CD14-positive monocyte (primary cell): Measurements from ENCODE around the gene GNAT3. TPM values are rescaled to one million over a fixed set of nuclear protein-coding genes. Genes with fewer than 3 reads are reported as not detected.

Experiments
- DNase-seq, 3 donors: peaks; one replicate each; pipeline ENCODE4 v3.0.0-alpha.2; 2011 to 2022
- H2AFZ ChIP-seq: 2 replicates; pipeline ENCODE4 v1.6.0; 2012; ENCODE audit warnings: mild to moderate bottlenecking, low read depth, low read length, inconsistent platforms; ENCODE audit not compliant: insufficient read depth, poor library complexity, severe bottlenecking
- H3K27ac ChIP-seq, 2 donors: 1 replicate in 1 of 2; 2 replicates in 1 of 2; pipeline ENCODE4 v1.5.1; 2012 to 2013; ENCODE audit warnings: low read length in 2 of 2, control low read depth in 1 of 2, inconsistent platforms in 1 of 2, low read depth in 1 of 2, mild to moderate bottlenecking in 1 of 2
- H3K27me3 ChIP-seq, 2 donors: one replicate each; pipeline versions ENCODE4 v1.6.0 to v1.6.1; 2011 to 2013; ENCODE audit warnings: low read length in 2 of 2; ENCODE audit not compliant: control insufficient read depth in 2 of 2, insufficient read depth in 2 of 2
- H3K36me3 ChIP-seq, 2 donors: replicated peaks in 1 of 2; 1 replicate in 1 of 2; 2 replicates in 1 of 2; pipeline versions ENCODE4 v1.5.1 to v1.6.1; 2012 to 2013; ENCODE audit warnings: low read length in 2 of 2, control low read depth in 1 of 2, inconsistent platforms in 1 of 2, mild to moderate bottlenecking in 1 of 2; ENCODE audit not compliant: insufficient read depth in 2 of 2, control insufficient read depth in 1 of 2
- H3K4me1 ChIP-seq, 2 donors: 1 replicate in 1 of 2; 2 replicates in 1 of 2; pipeline versions ENCODE4 v1.5.1 to v1.6.1; 2012 to 2013; ENCODE audit warnings: low read length in 2 of 2, control low read depth in 1 of 2, inconsistent platforms in 1 of 2, mild to moderate bottlenecking in 1 of 2, moderate library complexity in 1 of 2; ENCODE audit not compliant: insufficient read depth in 2 of 2, control insufficient read depth in 1 of 2
- H3K4me2 ChIP-seq: replicated peaks from 2 replicates; pipeline ENCODE3; 2012; ENCODE audit warnings: low read length, moderate library complexity, mild to moderate bottlenecking; ENCODE audit not compliant: poor library complexity, severe bottlenecking; ENCODE audit errors: extremely low read depth
- H3K4me3 ChIP-seq, 3 experiments: fragments of 200-600 bp in 1 of 3; sonication (generic) in 1 of 3; replicated peaks in 1 of 3; 1 replicate in 2 of 3; 2 replicates in 1 of 3; pipeline ENCODE4 v1.5.1; 2011 to 2013; ENCODE audit warnings: low read length in 3 of 3, mild to moderate bottlenecking in 3 of 3, control low read depth in 2 of 3, low read depth in 2 of 3, inconsistent platforms in 1 of 3, moderate library complexity in 1 of 3
- H3K79me2 ChIP-seq: 2 replicates; pipeline ENCODE4 v1.6.0; 2012; ENCODE audit warnings: mild to moderate bottlenecking, control low read depth, inconsistent platforms, low read length, moderate library complexity; ENCODE audit not compliant: insufficient read depth
- H3K9ac ChIP-seq: 2 replicates; pipeline ENCODE4 v1.6.0; 2017; ENCODE audit warnings: low read length, mild to moderate bottlenecking; ENCODE audit not compliant: insufficient read depth, poor library complexity, severe bottlenecking
- H3K9me3 ChIP-seq, 2 donors: replicated peaks in 1 of 2; 1 replicate in 1 of 2; 2 replicates in 1 of 2; pipeline versions ENCODE4 v1.5.1 to v1.6.1; 2012 to 2013; ENCODE audit warnings: low read length in 2 of 2, control low read depth in 1 of 2; ENCODE audit not compliant: control insufficient read depth in 1 of 2, insufficient read depth in 1 of 2
- H4K20me1 ChIP-seq: 2 replicates; pipeline ENCODE4 v1.6.0; 2012; ENCODE audit warnings: mild to moderate bottlenecking, low read length, control low read depth, moderate library complexity; ENCODE audit not compliant: insufficient read depth
- H3K27ac Mint-ChIP-seq, 7 donors: one replicate each; pipeline ENCODE4 v1.8.0; 2020; ENCODE audit warnings: mild to moderate bottlenecking in 7 of 7, mixed read lengths in 7 of 7, moderate library complexity in 6 of 7, inconsistent platforms in 2 of 7
- H3K27me3 Mint-ChIP-seq, 3 donors: one replicate each; pipeline ENCODE4 v1.8.0; 2021 to 2022; ENCODE audit warnings: low read depth in 3 of 3, mild to moderate bottlenecking in 3 of 3, mixed read lengths in 3 of 3, moderate library complexity in 3 of 3, inconsistent platforms in 1 of 3
- H3K36me3 Mint-ChIP-seq, 2 donors: one replicate each; pipeline ENCODE4 v1.8.0; 2020; ENCODE audit warnings: mixed read lengths in 2 of 2, inconsistent platforms in 1 of 2, mild to moderate bottlenecking in 1 of 2
- H3K4me1 Mint-ChIP-seq: one replicate; pipeline ENCODE4 v1.8.0; 2020; ENCODE audit warnings: mild to moderate bottlenecking, mixed read lengths
- H3K4me3 Mint-ChIP-seq, 2 donors: one replicate each; pipeline ENCODE4 v1.8.0; 2020; ENCODE audit warnings: mild to moderate bottlenecking in 2 of 2, mixed read lengths in 2 of 2, moderate library complexity in 1 of 2
- H3K9me3 Mint-ChIP-seq, 7 donors: one replicate each; pipeline ENCODE4 v1.8.0; 2020 to 2022; ENCODE audit warnings: mixed read lengths in 7 of 7, mild to moderate bottlenecking in 6 of 7, moderate library complexity in 6 of 7, inconsistent platforms in 2 of 7
- WGBS: methylation state at CpG from one replicate; pipeline ENCODE4 v1.1.5; 2013; ENCODE audit warnings: missing lambda C conversion rate; ENCODE audit not compliant: insufficient coverage; 5-methylcytosine and 5-hydroxymethylcytosine counted together
- intact Hi-C, 2 donors: fragments of 100-400 bp; cut with micrococcal nuclease; formaldehyde crosslinking; loops; one replicate each; pipeline versions ENCODE4 v1.15.0 to v1.15.1; 2023
- polyA plus RNA-seq, 3 donors: library from polyadenylated mRNA; depleted of rRNA in 1 of 3; unstranded in 2 of 3; stranded (reverse) in 1 of 3; fragments of 300-500 nt in 2 of 3; fragments of >200 nt in 1 of 3; fragmentation: Illumina TruSeq in 2 of 3; gene quantifications; 1 replicate in 2 of 3; 2 replicates in 1 of 3; pipeline ENCODE4 v1.2.3, GENCODE V29; 2012 to 2021
- TF ChIP-seq, protein P1 (sequence below): fragments of 200-600 bp; IDR thresholded peaks from one replicate; pipeline ENCODE4 v1.8.0; 2022; ENCODE audit warnings: antibody characterized with exemption, mild to moderate bottlenecking

GNAT3 gene
- polyA plus RNA-seq, 3 donors: not detected

DNA sequence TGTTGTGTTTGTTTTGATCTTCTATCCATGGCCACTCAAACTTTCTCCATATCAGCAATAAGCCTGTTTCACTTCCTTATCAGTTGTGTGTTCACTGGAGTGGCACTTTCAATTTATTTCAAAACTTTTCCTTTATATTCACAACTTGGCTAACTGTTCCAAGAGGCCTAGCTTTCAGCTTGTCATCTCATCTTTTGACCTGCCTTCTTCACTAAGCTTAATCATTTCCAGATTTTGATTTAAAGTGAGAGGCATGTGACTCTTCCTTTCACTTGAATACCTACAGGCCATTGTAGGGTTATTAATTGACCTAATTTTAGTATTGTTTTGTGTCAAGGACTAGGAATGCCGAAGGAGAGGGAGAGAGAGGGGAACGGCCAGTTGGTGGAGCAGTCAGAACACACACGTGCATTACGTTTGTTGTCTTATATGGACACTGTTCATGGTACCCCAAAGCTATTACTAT is 5.5 kb upstream of the GNAT3 start:
- peak overlapping the region in 6 of 7 donors; percentile 4 to 70 (median 55) for H3K27ac Mint-ChIP-seq
- no peak overlapping the region for H3K4me3 ChIP-seq
- H3K4me2 ChIP-seq: no peak overlapping the region
- H2AFZ ChIP-seq: peak overlapping the region; percentile 34
- no peaks in the 10 kb centered on the region for H3K27me3 ChIP-seq
- H3K9me3 ChIP-seq: no peaks in the 10 kb centered on the region
- H3K9me3 Mint-ChIP-seq: no peaks in the 10 kb centered on the region
- H3K4me1 ChIP-seq: peaks cover 11 to 12% of the 10 kb centered on the region in 2 donors
- H3K9ac ChIP-seq: no peak overlapping the region
- TF ChIP-seq, protein P1, sequence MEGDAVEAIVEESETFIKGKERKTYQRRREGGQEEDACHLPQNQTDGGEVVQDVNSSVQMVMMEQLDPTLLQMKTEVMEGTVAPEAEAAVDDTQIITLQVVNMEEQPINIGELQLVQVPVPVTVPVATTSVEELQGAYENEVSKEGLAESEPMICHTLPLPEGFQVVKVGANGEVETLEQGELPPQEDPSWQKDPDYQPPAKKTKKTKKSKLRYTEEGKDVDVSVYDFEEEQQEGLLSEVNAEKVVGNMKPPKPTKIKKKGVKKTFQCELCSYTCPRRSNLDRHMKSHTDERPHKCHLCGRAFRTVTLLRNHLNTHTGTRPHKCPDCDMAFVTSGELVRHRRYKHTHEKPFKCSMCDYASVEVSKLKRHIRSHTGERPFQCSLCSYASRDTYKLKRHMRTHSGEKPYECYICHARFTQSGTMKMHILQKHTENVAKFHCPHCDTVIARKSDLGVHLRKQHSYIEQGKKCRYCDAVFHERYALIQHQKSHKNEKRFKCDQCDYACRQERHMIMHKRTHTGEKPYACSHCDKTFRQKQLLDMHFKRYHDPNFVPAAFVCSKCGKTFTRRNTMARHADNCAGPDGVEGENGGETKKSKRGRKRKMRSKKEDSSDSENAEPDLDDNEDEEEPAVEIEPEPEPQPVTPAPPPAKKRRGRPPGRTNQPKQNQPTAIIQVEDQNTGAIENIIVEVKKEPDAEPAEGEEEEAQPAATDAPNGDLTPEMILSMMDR: no peak
- H3K36me3 Mint-ChIP-seq: no peaks in the 10 kb centered on the region
- no peak overlapping the region for H3K4me3 Mint-ChIP-seq
- peak overlapping the region in 1 of 2 donors; percentile 54 for H3K27ac ChIP-seq
- peaks cover 14% of the 10 kb centered on the region for H3K4me1 Mint-ChIP-seq
- H3K79me2 ChIP-seq: no peaks in the 10 kb centered on the region
- no peaks in the 10 kb centered on the region for H4K20me1 ChIP-seq
- intact Hi-C loops: no loop called here
- DNase-seq: peak in 2 of 3 donors; percentile 8 to 15
- H3K36me3 ChIP-seq: no peaks in the 10 kb centered on the region
- no peaks in the 10 kb centered on the region for H3K27me3 Mint-ChIP-seq
- WGBS: no CpG with 5 or more reads among the region's 4 CpGs

DNA sequence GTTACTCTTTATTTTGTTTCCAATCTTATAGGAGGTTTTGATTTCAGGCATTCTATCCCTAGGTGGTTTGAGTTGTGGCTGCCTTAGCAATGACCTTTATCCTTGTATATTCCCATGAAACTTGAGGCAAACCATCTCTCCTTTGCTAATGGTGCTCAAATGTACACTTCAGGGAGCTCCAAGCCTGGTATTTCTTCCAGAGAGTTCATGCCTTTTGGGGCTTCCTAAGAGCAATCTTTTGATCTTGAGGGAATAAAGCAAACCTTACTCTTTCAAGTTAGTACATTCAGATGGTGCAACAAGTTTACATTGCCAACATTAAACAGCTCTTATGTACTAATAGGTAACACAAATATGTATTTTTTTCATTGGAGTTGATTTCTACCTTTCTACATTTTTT is 3.4 kb upstream of the GNAT3 start:
- H3K9me3 Mint-ChIP-seq: no peaks in the 10 kb centered on the region
- intact Hi-C loops: no loop called here

More for the DNA sequence above, 3.4 kb upstream of the GNAT3 start:
- H3K27ac ChIP-seq: no peak overlapping the region
- no peaks in the 10 kb centered on the region for H3K36me3 ChIP-seq
- H3K4me1 ChIP-seq: peaks cover 11 to 12% of the 10 kb centered on the region in 2 donors
- no peaks in the 10 kb centered on the region for H3K27me3 ChIP-seq
- H3K36me3 Mint-ChIP-seq: no peaks in the 10 kb centered on the region
- DNase-seq: no peak
- H3K9ac ChIP-seq: no peak overlapping the region
- no peak overlapping the region for H3K4me2 ChIP-seq
- H3K4me1 Mint-ChIP-seq: peaks cover 14% of the 10 kb centered on the region
- no peak overlapping the region for H3K4me3 ChIP-seq
- no peak overlapping the region for H2AFZ ChIP-seq
- H3K4me3 Mint-ChIP-seq: no peak overlapping the region
- H4K20me1 ChIP-seq: no peaks in the 10 kb centered on the region
- TF ChIP-seq, protein P1: no peak
- no peaks in the 10 kb centered on the region for H3K79me2 ChIP-seq
- no peaks in the 10 kb centered on the region for H3K27me3 Mint-ChIP-seq
- no peak overlapping the region for H3K27ac Mint-ChIP-seq
- H3K9me3 ChIP-seq: no peaks in the 10 kb centered on the region
